Measurements from ENCODE around the gene ATG16L1. TPM values are rescaled to one million over a fixed set of nuclear protein-coding genes. Genes with fewer than 3 reads are reported as not detected.

The ATG16L1 gene
- total and polyA plus RNA-seq, 10 of the 15 experiments (the other 5 are each of a cell fraction or from before 2014, with no cell fraction given), result 5.2 to 26.6 (median 15.6) TPM

- TF ChIP-seq ZBTB4 (CRISPR knock-in tag; IDR thresholded peaks at IDR 0.05), result no peak
- no peak for TF ChIP-seq BACH1 (IDR thresholded peaks at IDR 0.05; ENCODE audit: borderline replicate concordance)
- no peak for TF ChIP-seq GATAD2B (conservative IDR thresholded peaks at IDR 0.05; ENCODE audit: low read depth)
- no peak for TF ChIP-seq IKZF1 (conservative IDR thresholded peaks at IDR 0.05)
- TF ChIP-seq RAD51 (IDR thresholded peaks at IDR 0.05), result no peak
- TF ChIP-seq CHD1 (IDR thresholded peaks at IDR 0.05; ENCODE audit: low read depth, low read length), result no peak
- TF ChIP-seq ZNF687 (IDR thresholded peaks at IDR 0.05), result no peak
- no peak for TF ChIP-seq HDAC2 (IDR thresholded peaks at IDR 0.05)
- no peak for TF ChIP-seq CBFB (IDR thresholded peaks at IDR 0.05; ENCODE audit: low read depth)
- TF ChIP-seq NFXL1 (IDR thresholded peaks at IDR 0.05; ENCODE audit: borderline replicate concordance), result no peak
Measured at GRCh38 chr2:233221378-233222063, 30.0 kb upstream of the ATG16L1 start (continued).
